Left ventricle myocardium inferior (tissue), 1 donor: Measurements from ENCODE around the gene SLC39A11. TPM values are rescaled to one million over a fixed set of nuclear protein-coding genes. Genes with fewer than 3 reads are reported as not detected.

Experiments used
- DNase-seq: peaks from one replicate; pipeline ENCODE4 v3.0.0-alpha.2; 2020
- H3K27ac ChIP-seq: fragments of 200-600 bp; replicated peaks from 2 replicates; pipeline ENCODE4 v1.8.0; 2021
- H3K27me3 ChIP-seq: fragments of 200-600 bp; 2 replicates; pipeline ENCODE4 v1.8.0; 2021; ENCODE audit warnings: low read depth
- H3K36me3 ChIP-seq: fragments of 200-600 bp; 2 replicates; pipeline ENCODE4 v1.8.0; 2021
- H3K4me1 ChIP-seq: fragments of 200-600 bp; 2 replicates; pipeline ENCODE4 v1.8.0; 2021
- H3K4me3 ChIP-seq: fragments of 200-600 bp; 2 replicates; pipeline ENCODE4 v1.8.0; 2021; ENCODE audit warnings: mild to moderate bottlenecking, moderate library complexity
- H3K9me3 ChIP-seq: fragments of 200-600 bp; replicated peaks from 2 replicates; pipeline ENCODE4 v1.8.0; 2021
- CTCF ChIP-seq: fragments of 200-600 bp; IDR thresholded peaks from 2 replicates; pipeline ENCODE4 v1.8.0; 2021; ENCODE audit warnings: antibody characterized with exemption, mild to moderate bottlenecking, borderline replicate concordance
- intact Hi-C: fragments of 100-400 bp; cut with micrococcal nuclease; formaldehyde crosslinking; loops from one replicate; pipeline ENCODE4 v1.11.0; 2022
- total RNA-seq: library from RNA; stranded (reverse); fragmentation: NEBNext Ultra II Directional; extraction: Animal tissue kit (Norgen Biotek cat#: 25700); gene quantifications from one replicate; pipeline ENCODE4 v1.2.1, GENCODE V29; 2021
- donor health status: DM: no; HTN: yes; CAD: no; lungs with severe emphysema.

Gene SLC39A11
- total RNA-seq, 1 donor from 2014 or later, result 6.4 TPM

GRCh38 chr17:72931635-72932034 lies 160.9 kb downstream of the SLC39A11 start:
- Histone ChIP-seq H3K27ac (no peak overlapping the region), H3K4me3 (no peak overlapping the region), H3K36me3 (no peaks in the 10 kb centered on the region), H3K9me3 (no peaks in the 10 kb centered on the region), H3K4me1 (no peaks in the 10 kb centered on the region), H3K27me3 (no peaks in the 10 kb centered on the region)
- no peak for TF ChIP-seq CTCF
- no peak for DNase-seq
- intact Hi-C loops, result no loop called here

GRCh38 chr17:72931163-72931562 lies 161.3 kb downstream of the SLC39A11 start:
- Histone ChIP-seq H3K27ac (no peak overlapping the region), H3K36me3 (no peaks in the 10 kb centered on the region), H3K4me3 (no peak overlapping the region), H3K9me3 (no peaks in the 10 kb centered on the region), H3K27me3 (no peaks in the 10 kb centered on the region), H3K4me1 (no peaks in the 10 kb centered on the region)
- no peak for DNase-seq
- no peak for TF ChIP-seq CTCF
- intact Hi-C loops, result no loop called here

GRCh38 chr17:72930031-72930430 lies 162.5 kb downstream of the SLC39A11 start:
- Histone ChIP-seq H3K27ac (no peak overlapping the region), H3K4me1 (no peaks in the 10 kb centered on the region), H3K36me3 (no peaks in the 10 kb centered on the region), H3K27me3 (no peaks in the 10 kb centered on the region), H3K9me3 (no peaks in the 10 kb centered on the region), H3K4me3 (no peak overlapping the region)
- intact Hi-C loops, result no loop called here
- no peak for DNase-seq
- TF ChIP-seq CTCF, result no peak

GRCh38 chr17:72928454-72929136 lies 163.9 kb downstream of the SLC39A11 start:
- Histone ChIP-seq H3K9me3 (no peaks in the 10 kb centered on the region), H3K36me3 (no peaks in the 10 kb centered on the region), H3K4me3 (no peak overlapping the region), H3K27ac (no peak overlapping the region), H3K27me3 (no peaks in the 10 kb centered on the region), H3K4me1 (no peaks in the 10 kb centered on the region)
- intact Hi-C loops, result loop anchor here (10.0 kb wide), 1 partner anchor 74 kb away; no protein-coding TSS in a partner anchor
- TF ChIP-seq CTCF, result no peak
- no peak for DNase-seq

GRCh38 chr17:72927760-72928159 lies 164.7 kb downstream of the SLC39A11 start:
- intact Hi-C loops, result loop anchor here (10.0 kb wide), 1 partner anchor 73 kb away; no protein-coding TSS in a partner anchor
- Histone ChIP-seq H3K4me3 (no peak overlapping the region), H3K27ac (no peak overlapping the region), H3K27me3 (no peaks in the 10 kb centered on the region), H3K36me3 (no peaks in the 10 kb centered on the region), H3K9me3 (no peaks in the 10 kb centered on the region), H3K4me1 (no peaks in the 10 kb centered on the region)
- no peak for DNase-seq
- TF ChIP-seq CTCF, result no peak
